ENCODE results near the gene OR8B12. TPM values are rescaled to one million over a fixed set of nuclear protein-coding genes. Genes with fewer than 3 reads are reported as not detected.

The OR8B12 gene
- total RNA-seq, 1 donor, result not detected

DNA sequence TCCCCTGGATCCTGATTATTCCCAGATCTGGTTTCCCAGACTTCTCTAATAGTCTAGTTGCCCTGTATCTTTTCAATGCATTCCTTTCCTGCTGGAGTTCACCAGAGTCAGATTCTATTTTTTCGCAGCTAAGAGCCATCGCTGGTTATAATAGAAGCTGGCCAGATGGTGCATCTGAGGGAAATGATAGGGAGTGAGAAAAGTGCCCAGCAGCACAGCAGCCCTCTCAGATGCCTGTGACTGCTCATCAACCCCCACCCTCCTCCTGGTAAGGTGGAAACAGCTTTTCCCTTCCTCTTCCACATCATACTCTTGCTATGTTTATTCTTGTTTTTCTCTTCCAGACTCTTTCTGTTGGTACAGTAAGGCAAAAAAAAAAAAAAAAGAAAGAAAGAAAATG lies 39.1 kb upstream of the OR8B12 start:
- no peak overlapping the region for H3K4me3 ChIP-seq (ENCODE audit: low read depth, low read length)
- DNase-seq (ENCODE audit: low read depth), result no peak
- TF ChIP-seq, protein P1, sequence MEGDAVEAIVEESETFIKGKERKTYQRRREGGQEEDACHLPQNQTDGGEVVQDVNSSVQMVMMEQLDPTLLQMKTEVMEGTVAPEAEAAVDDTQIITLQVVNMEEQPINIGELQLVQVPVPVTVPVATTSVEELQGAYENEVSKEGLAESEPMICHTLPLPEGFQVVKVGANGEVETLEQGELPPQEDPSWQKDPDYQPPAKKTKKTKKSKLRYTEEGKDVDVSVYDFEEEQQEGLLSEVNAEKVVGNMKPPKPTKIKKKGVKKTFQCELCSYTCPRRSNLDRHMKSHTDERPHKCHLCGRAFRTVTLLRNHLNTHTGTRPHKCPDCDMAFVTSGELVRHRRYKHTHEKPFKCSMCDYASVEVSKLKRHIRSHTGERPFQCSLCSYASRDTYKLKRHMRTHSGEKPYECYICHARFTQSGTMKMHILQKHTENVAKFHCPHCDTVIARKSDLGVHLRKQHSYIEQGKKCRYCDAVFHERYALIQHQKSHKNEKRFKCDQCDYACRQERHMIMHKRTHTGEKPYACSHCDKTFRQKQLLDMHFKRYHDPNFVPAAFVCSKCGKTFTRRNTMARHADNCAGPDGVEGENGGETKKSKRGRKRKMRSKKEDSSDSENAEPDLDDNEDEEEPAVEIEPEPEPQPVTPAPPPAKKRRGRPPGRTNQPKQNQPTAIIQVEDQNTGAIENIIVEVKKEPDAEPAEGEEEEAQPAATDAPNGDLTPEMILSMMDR (IDR thresholded peaks at IDR 0.05; ENCODE audit: insufficient read depth, low read depth, low read length), result no peak

GRCh38 chr11:124581817-124582216 lies 38.4 kb upstream of the OR8B12 start:
- TF ChIP-seq, protein P1 (IDR thresholded peaks at IDR 0.05; ENCODE audit: insufficient read depth, low read depth, low read length), result no peak
- no peak for DNase-seq (ENCODE audit: low read depth)
- H3K4me3 ChIP-seq (ENCODE audit: low read depth, low read length), result no peak overlapping the region

GRCh38 chr11:124578761-124579160 lies 35.3 kb upstream of the OR8B12 start:
- H3K4me3 ChIP-seq (ENCODE audit: low read depth, low read length), result no peak overlapping the region
- no peak for DNase-seq (ENCODE audit: low read depth)
- TF ChIP-seq, protein P1 (IDR thresholded peaks at IDR 0.05; ENCODE audit: insufficient read depth, low read depth, low read length), result no peak

GRCh38 chr11:124577716-124578427 lies 34.4 kb upstream of the OR8B12 start:
- H3K4me3 ChIP-seq (ENCODE audit: low read depth, low read length), result no peak overlapping the region
- TF ChIP-seq, protein P1 (IDR thresholded peaks at IDR 0.05; ENCODE audit: insufficient read depth, low read depth, low read length), result no peak
- no peak for DNase-seq (ENCODE audit: low read depth)

GRCh38 chr11:124570160-124570559 lies 26.7 kb upstream of the OR8B12 start:
- H3K4me3 ChIP-seq (ENCODE audit: low read depth, low read length), result no peak overlapping the region
- TF ChIP-seq, protein P1 (IDR thresholded peaks at IDR 0.05; ENCODE audit: insufficient read depth, low read depth, low read length), result no peak
- DNase-seq (ENCODE audit: low read depth), result no peak

DNA sequence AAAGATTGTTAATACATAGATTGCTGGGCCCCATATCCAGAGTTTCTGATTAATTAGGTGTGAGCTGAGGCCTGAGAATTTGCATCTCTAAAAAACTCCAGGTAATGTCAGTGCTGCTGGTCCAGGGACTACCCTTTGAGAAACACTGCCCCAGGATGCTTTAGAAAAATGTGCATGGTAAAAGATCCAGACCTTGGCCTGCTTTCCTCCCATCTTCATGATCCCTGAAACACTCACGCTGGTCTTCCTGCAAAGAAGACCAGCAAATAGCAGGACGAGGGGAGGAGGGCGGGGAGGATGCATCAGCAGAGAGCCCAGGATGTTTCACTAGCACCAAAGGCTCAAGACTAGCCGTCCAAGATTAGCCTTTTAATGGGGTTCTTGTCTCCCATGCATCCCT lies 26.2 kb upstream of the OR8B12 start, which contains the start of gene OR8A1:
Gene OR8A1, plus strand, starts transcription at position 301 of the 400 bp plus-strand sequence. CDS start 123 bp downstream, outside the sequence.
- H3K4me3 ChIP-seq (ENCODE audit: low read depth, low read length), result no peak within 1 kb of the TSS
- TF ChIP-seq, protein P1 (IDR thresholded peaks at IDR 0.05; ENCODE audit: insufficient read depth, low read depth, low read length), result no peak

DNA sequence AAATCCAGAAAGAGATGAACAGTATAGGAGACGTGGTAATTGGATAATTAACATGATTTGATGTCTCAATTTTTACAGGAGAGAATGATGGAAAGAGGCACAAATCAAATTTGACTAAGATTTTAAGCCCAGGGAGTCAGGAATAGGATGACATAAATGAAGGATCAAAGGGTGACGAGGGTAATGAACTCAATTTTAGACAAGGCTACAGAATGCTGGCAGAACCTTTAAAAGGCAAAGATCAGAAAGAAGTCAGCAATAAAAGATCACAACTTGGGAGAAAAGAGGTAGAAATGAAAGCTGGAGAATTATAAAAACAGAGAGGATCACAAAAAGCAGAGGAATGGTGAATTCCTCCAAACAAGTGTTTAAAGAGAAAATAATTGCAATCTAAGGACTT lies 13.4 kb upstream of the OR8B12 start:
- TF ChIP-seq, protein P1 (IDR thresholded peaks at IDR 0.05; ENCODE audit: insufficient read depth, low read depth, low read length), result no peak
- no peak overlapping the region for H3K4me3 ChIP-seq (ENCODE audit: low read depth, low read length)
- DNase-seq (ENCODE audit: low read depth), result no peak

More for the DNA sequence above, 26.2 kb upstream of the OR8B12 start, which contains the start of gene OR8A1:
- no peak for DNase-seq (ENCODE audit: low read depth)
